ENCODE measurements around the gene ATP1B1. TPM values are rescaled to one million over a fixed set of nuclear protein-coding genes. Genes with fewer than 3 reads are reported as not detected.

Gene ATP1B1
- total RNA-seq, 1 donor from 2014 or later = 385 TPM

DNA sequence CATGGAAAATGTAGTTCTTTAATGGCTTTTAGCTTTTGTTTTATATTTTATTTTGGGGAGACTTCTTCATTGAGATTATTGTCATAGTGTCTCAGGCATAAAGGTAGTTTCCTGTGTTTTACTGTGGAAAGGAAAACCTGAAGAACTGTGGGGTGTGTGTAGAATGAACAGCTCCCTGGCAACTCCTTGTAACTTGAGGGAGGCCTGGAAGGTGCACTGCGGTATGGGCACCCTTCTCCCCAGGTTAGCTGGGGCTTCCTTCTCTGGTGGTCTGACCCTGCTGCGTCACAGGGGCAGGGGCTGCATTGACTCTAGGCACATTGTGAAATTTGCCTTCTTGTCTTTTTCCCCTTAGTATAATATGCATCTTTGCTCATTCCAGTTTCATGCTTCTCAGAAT is 1.7 kb downstream of the ATP1B1 start:
- Histone ChIP-seq H3K27me3 (ENCODE audit: low read depth) (no peaks in the 10 kb centered on the region), H3K27ac (replicated peaks) (peak overlapping the region; percentile 97), H3K4me3 (peak overlapping the region; percentile 94), H3K4me1 (peaks cover 69% of the 10 kb centered on the region), H3K9me3 (replicated peaks) (no peaks in the 10 kb centered on the region), H3K36me3 (peaks cover 20% of the 10 kb centered on the region)
- DNase-seq = no peak
- TF ChIP-seq, protein P1, sequence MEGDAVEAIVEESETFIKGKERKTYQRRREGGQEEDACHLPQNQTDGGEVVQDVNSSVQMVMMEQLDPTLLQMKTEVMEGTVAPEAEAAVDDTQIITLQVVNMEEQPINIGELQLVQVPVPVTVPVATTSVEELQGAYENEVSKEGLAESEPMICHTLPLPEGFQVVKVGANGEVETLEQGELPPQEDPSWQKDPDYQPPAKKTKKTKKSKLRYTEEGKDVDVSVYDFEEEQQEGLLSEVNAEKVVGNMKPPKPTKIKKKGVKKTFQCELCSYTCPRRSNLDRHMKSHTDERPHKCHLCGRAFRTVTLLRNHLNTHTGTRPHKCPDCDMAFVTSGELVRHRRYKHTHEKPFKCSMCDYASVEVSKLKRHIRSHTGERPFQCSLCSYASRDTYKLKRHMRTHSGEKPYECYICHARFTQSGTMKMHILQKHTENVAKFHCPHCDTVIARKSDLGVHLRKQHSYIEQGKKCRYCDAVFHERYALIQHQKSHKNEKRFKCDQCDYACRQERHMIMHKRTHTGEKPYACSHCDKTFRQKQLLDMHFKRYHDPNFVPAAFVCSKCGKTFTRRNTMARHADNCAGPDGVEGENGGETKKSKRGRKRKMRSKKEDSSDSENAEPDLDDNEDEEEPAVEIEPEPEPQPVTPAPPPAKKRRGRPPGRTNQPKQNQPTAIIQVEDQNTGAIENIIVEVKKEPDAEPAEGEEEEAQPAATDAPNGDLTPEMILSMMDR (IDR thresholded peaks at IDR 0.05; ENCODE audit: borderline replicate concordance) = no peak
- intact Hi-C loops (cut with micrococcal nuclease) = no loop called here

DNA sequence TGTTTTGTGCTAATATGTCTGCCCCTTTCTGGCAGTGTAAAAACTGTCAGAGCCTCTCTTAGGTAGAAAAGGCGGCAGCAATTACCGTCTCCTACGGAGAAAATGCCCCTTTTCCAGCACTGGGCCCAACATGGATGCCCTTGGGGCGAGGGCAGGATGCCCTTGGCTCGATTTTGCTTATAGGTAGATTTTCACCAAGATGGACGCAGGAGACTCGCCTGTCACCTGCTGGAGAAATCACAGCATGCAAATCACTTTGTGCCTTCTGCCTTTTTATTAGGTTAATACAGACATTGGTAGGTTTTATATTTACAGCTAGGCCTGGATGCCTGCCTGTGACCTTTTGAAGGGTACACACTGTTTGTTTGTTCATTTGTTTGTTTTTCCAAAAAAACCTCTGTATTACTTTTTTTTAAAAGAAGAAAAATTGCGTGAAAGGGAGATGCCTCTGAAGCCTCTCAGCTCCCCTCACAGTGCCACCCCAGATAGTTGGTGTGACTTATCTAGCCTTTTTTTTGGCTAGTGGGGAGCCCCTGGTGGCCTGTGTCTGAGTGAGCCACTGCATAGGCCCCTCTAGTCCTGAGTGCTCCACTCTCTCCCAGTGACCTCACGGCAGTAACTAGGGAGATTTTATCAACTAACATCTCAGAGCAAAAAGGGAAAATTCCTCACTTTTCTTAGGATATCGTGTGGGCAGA is 2.5 kb downstream of the ATP1B1 start:
- Histone ChIP-seq H3K4me3 (peak overlapping the region; percentile 94), H3K27ac (replicated peaks) (peak overlapping the region; percentile 97), H3K4me1 (peaks cover 70% of the 10 kb centered on the region), H3K36me3 (peaks cover 28% of the 10 kb centered on the region), H3K9me3 (replicated peaks) (no peaks in the 10 kb centered on the region), H3K27me3 (ENCODE audit: low read depth) (no peaks in the 10 kb centered on the region)
- DNase-seq = peak; percentile 21
- TF ChIP-seq, protein P1 (IDR thresholded peaks at IDR 0.05; ENCODE audit: borderline replicate concordance) = peak; percentile 44
- intact Hi-C loops (cut with micrococcal nuclease) = no loop called here

DNA sequence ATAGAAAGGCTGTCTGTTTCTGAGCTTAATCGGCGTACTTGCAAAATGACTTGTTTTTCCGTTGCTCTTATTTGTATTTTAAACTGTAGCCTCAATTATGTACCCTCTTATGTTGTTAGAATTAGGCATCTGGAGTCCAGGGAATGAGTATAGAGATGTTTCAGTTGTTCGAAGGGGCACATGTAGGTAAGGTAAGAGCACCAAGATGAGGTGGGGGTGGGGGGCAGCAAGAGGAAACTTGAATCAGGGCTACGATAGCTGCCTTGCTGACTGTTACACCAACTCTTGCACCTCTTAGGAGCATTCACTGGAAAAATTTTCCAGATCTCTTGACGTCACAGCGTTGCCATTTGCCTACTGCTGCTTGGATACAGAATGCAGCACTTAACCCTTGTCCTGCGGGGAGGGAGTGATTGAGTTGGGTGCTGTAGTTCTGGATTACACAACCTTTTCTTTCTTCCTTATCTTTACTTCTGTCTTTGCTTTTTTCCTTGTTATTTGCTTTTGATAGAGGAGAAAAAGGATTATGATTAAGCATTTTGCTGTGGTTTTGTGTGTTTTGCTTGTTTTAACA is 3.2 kb downstream of the ATP1B1 start:
- H3K27me3 ChIP-seq (ENCODE audit: low read depth) = no peaks in the 10 kb centered on the region
- H3K9me3 ChIP-seq (replicated peaks) = no peaks in the 10 kb centered on the region
- peak overlapping the region; percentile 94 for H3K4me3 ChIP-seq
- intact Hi-C loops (cut with micrococcal nuclease) = no loop called here
- peaks cover 76% of the 10 kb centered on the region for H3K4me1 ChIP-seq
- peak overlapping the region; percentile 97 for H3K27ac ChIP-seq (replicated peaks)
- peak; percentile 24 for DNase-seq
- H3K36me3 ChIP-seq = peaks cover 34% of the 10 kb centered on the region
- TF ChIP-seq, protein P1 (IDR thresholded peaks at IDR 0.05; ENCODE audit: borderline replicate concordance) = no peak

DNA sequence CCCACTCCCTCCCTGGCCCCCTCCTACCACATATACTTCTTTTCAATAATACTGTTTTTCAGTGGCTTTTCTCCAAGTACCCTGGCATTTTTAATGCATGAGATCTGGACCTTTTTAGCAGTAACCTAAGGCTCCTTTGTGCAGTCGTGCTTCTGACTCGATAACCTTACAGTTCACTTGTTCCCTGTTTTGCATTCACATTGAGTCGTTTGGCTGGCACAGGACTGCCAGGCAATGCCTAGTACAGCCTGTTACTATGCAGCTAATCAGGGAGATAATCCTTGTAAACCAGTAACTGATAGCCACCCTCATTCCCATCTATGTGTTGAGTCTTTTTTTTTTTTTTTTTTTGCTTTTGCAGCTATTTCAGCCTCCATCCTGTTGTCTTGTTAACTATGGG is 3.7 kb downstream of the ATP1B1 start:
- Histone ChIP-seq H3K36me3 (peaks cover 36% of the 10 kb centered on the region), H3K4me1 (peaks cover 77% of the 10 kb centered on the region), H3K4me3 (peak overlapping the region; percentile 94), H3K27ac (replicated peaks) (peak overlapping the region; percentile 97), H3K27me3 (ENCODE audit: low read depth) (no peaks in the 10 kb centered on the region), H3K9me3 (replicated peaks) (no peaks in the 10 kb centered on the region)
- intact Hi-C loops (cut with micrococcal nuclease) = no loop called here
- DNase-seq = no peak
- TF ChIP-seq, protein P1 (IDR thresholded peaks at IDR 0.05; ENCODE audit: borderline replicate concordance) = no peak

DNA sequence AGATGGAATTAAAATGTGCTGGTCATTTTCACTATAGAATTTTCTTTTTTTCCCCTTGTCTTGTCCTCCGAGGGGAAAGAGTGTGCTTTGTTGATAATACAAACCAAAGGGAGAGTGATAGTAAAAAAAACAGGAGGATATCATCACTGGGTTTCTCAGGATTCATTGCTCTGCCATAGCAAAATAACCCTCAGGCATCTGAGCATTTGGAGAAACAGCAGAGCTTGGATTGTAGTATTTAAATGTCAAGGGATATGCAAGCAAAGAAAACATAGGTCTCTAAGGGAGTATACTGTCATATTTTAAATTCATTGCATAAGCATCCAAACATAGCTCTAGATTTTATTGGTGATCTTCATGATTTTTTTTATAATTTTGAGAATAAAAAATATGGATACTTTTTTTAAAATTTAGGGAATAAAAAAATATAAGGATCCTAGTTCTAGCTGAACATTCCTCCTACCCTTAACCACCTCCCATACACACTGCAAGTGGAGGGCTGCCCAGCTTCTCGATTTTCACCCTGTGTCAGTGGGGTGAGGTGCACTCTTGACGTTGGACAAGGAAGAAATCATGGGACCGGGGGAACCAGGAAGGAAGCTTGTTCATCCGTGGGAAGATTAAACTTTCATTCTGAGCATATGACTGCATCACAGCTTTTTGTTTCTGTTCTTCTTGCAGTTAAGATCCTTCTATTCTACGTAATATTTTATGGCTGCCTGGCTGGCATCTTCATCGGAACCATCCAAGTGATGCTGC is 4.4 kb downstream of the ATP1B1 start:
- TF ChIP-seq, protein P1 (IDR thresholded peaks at IDR 0.05; ENCODE audit: borderline replicate concordance) = no peak
- intact Hi-C loops (cut with micrococcal nuclease) = no loop called here
- Histone ChIP-seq H3K27me3 (ENCODE audit: low read depth) (no peaks in the 10 kb centered on the region), H3K4me3 (peak overlapping the region; percentile 94), H3K27ac (replicated peaks) (peak overlapping the region; percentile 97), H3K9me3 (replicated peaks) (no peaks in the 10 kb centered on the region), H3K36me3 (peaks cover 36% of the 10 kb centered on the region), H3K4me1 (peaks cover 77% of the 10 kb centered on the region)
- DNase-seq = no peak

Data from left ventricle myocardium inferior (tissue), 1 donor.